H9 (cell line): ENCODE data around the gene KEL. TPM values are rescaled to one million over a fixed set of nuclear protein-coding genes. Genes with fewer than 3 reads are reported as not detected.

ENCODE experiments used
- DNase-seq: peaks from one replicate; pipeline ENCODE4 v3.0.0-alpha.2; 2017
- H2AFZ ChIP-seq: one replicate; pipeline ENCODE4 v1.6.1; 2013; ENCODE audit warnings: mild to moderate bottlenecking, low read length, control low read depth, moderate library complexity
- H2AK5ac ChIP-seq: 2 replicates; pipeline ENCODE4 v1.6.1; 2013; ENCODE audit warnings: low read length, control low read depth, mixed read lengths; ENCODE audit not compliant: insufficient read length
- H2BK120ac ChIP-seq: one replicate; pipeline ENCODE4 v1.6.1; 2013; ENCODE audit warnings: low read depth, mild to moderate bottlenecking, low read length, control low read depth, inconsistent platforms; ENCODE audit not compliant: poor library complexity, severe bottlenecking
- H2BK12ac ChIP-seq: 2 replicates; pipeline ENCODE4 v1.6.1; 2013; ENCODE audit warnings: low read length, control low read depth, mixed read lengths, low read depth; ENCODE audit not compliant: insufficient read length
- H2BK15ac ChIP-seq: 2 replicates; pipeline ENCODE4 v1.6.1; 2013; ENCODE audit warnings: low read depth, low read length, control low read depth
- H2BK20ac ChIP-seq: one replicate; pipeline ENCODE4 v1.6.1; 2013; ENCODE audit warnings: low read depth, mild to moderate bottlenecking, low read length, control low read depth, inconsistent platforms; ENCODE audit not compliant: poor library complexity, severe bottlenecking
- H2BK5ac ChIP-seq: 2 replicates; pipeline ENCODE4 v1.6.1; 2013; ENCODE audit warnings: low read length, control low read depth, mixed read lengths; ENCODE audit not compliant: insufficient read length
- H3K14ac ChIP-seq: 2 replicates; pipeline ENCODE4 v1.6.1; 2013; ENCODE audit warnings: low read length, control low read depth; ENCODE audit not compliant: insufficient read depth
- H3K18ac ChIP-seq: 2 replicates; pipeline ENCODE4 v1.6.1; 2013; ENCODE audit warnings: low read depth, mild to moderate bottlenecking, mixed read lengths, low read length, control low read depth; ENCODE audit not compliant: insufficient read length
- H3K23ac ChIP-seq: 2 replicates; pipeline ENCODE4 v1.6.1; 2013; ENCODE audit warnings: low read length, control low read depth, mixed read lengths, low read depth; ENCODE audit not compliant: insufficient read length
- H3K23me2 ChIP-seq: 2 replicates; pipeline ENCODE4 v1.6.1; 2013; ENCODE audit warnings: low read depth, mild to moderate bottlenecking, mixed read lengths, low read length, control low read depth; ENCODE audit not compliant: insufficient read length, poor library complexity, severe bottlenecking
- H3K27ac ChIP-seq: 2 replicates; pipeline ENCODE4 v1.5.1; 2013; ENCODE audit warnings: low read length, control low read depth, mixed read lengths, low read depth; ENCODE audit not compliant: insufficient read length
- H3K27me3 ChIP-seq: 2 replicates; pipeline ENCODE4 v1.6.1; 2013; ENCODE audit warnings: low read length, control low read depth, inconsistent platforms; ENCODE audit not compliant: insufficient read depth
- H3K4ac ChIP-seq: 2 replicates; pipeline ENCODE4 v1.6.1; 2013; ENCODE audit warnings: low read depth, mild to moderate bottlenecking, control low read depth, inconsistent platforms, low read length, moderate library complexity
- H3K4me1 ChIP-seq: 2 replicates; pipeline ENCODE4 v1.6.1; 2013; ENCODE audit warnings: low read length, control low read depth, inconsistent platforms; ENCODE audit not compliant: insufficient read depth
- H3K4me2 ChIP-seq: 2 replicates; pipeline ENCODE4 v1.6.1; 2013; ENCODE audit warnings: low read length, control low read depth, mixed read lengths; ENCODE audit not compliant: insufficient read length, insufficient read depth
- H3K56ac ChIP-seq: 2 replicates; pipeline ENCODE4 v1.6.1; 2013; ENCODE audit warnings: low read depth, mild to moderate bottlenecking, mixed read lengths, low read length, control low read depth; ENCODE audit not compliant: insufficient read length
- H3K79me1 ChIP-seq: 2 replicates; pipeline ENCODE4 v1.6.1; 2013; ENCODE audit warnings: low read depth, mild to moderate bottlenecking, moderate library complexity, low read length, control low read depth, inconsistent platforms; ENCODE audit not compliant: insufficient read depth, poor library complexity, severe bottlenecking
- H3K79me2 ChIP-seq: 2 replicates; pipeline ENCODE4 v1.6.1; 2013; ENCODE audit warnings: low read length, control low read depth, inconsistent platforms; ENCODE audit not compliant: insufficient read depth
- H3K9ac ChIP-seq: 2 replicates; pipeline ENCODE4 v1.6.1; 2013; ENCODE audit warnings: low read length, control low read depth, mixed read lengths; ENCODE audit not compliant: insufficient read length; ENCODE audit errors: extremely low read depth
- H3K9me3 ChIP-seq: one replicate; pipeline ENCODE4 v1.6.1; 2013; ENCODE audit warnings: low read depth, low read length, inconsistent platforms; ENCODE audit not compliant: control insufficient read depth
- H3T11ph ChIP-seq: one replicate; pipeline ENCODE4 v1.6.1; 2013; ENCODE audit warnings: mild to moderate bottlenecking, low read length, control low read depth, inconsistent platforms
- H4K20me1 ChIP-seq: one replicate; pipeline ENCODE4 v1.6.1; 2013; ENCODE audit not compliant: control insufficient read depth, insufficient read length, insufficient read depth
- H4K5ac ChIP-seq: 2 replicates; pipeline ENCODE4 v1.6.1; 2013; ENCODE audit warnings: low read depth, mild to moderate bottlenecking, mixed read lengths, low read length, control low read depth; ENCODE audit not compliant: insufficient read length
- H4K8ac ChIP-seq: replicated peaks from 2 replicates; pipeline ENCODE4 v1.6.1; 2013; ENCODE audit warnings: low read length, control low read depth, mixed read lengths, low read depth; ENCODE audit not compliant: insufficient read length
- H4K91ac ChIP-seq: 2 replicates; pipeline ENCODE4 v1.6.1; 2013; ENCODE audit warnings: low read depth, mild to moderate bottlenecking, moderate library complexity, mixed read lengths, low read length, control low read depth; ENCODE audit not compliant: insufficient read length
- H3K27ac Mint-ChIP-seq, 3 experiments: 2 replicates in 2 of 3; 3 replicates in 1 of 3; pipeline ENCODE4 v1.8.0; 2020 to 2021; ENCODE audit warnings: mixed read lengths in 3 of 3, mild to moderate bottlenecking in 1 of 3, moderate library complexity in 1 of 3
- H3K27me3 Mint-ChIP-seq: 2 replicates; pipeline ENCODE4 v1.8.0; 2021; ENCODE audit warnings: low read depth, mild to moderate bottlenecking, moderate library complexity, mixed read lengths
- H3K36me3 Mint-ChIP-seq, 3 experiments: 2 replicates in 2 of 3; 3 replicates in 1 of 3; pipeline ENCODE4 v1.8.0; 2020 to 2021; ENCODE audit warnings: low read depth in 3 of 3, mixed read lengths in 3 of 3; ENCODE audit not compliant: insufficient read depth in 1 of 3
- H3K4me1 Mint-ChIP-seq, 2 experiments: 2 replicates each; pipeline ENCODE4 v1.8.0; 2020; ENCODE audit warnings: mixed read lengths in 2 of 2
- H3K4me3 Mint-ChIP-seq, 2 experiments: 2 replicates in 1 of 2; 3 replicates in 1 of 2; pipeline ENCODE4 v1.8.0; 2020 to 2021; ENCODE audit warnings: mild to moderate bottlenecking in 2 of 2, mixed read lengths in 2 of 2, moderate library complexity in 1 of 2
- H3K9me3 Mint-ChIP-seq, 2 experiments: 2 replicates in 1 of 2; 3 replicates in 1 of 2; pipeline ENCODE4 v1.8.0; 2020; ENCODE audit warnings: mild to moderate bottlenecking in 2 of 2, mixed read lengths in 2 of 2, moderate library complexity in 1 of 2
- CTCF ChIP-seq: fragments of 200-600 bp; sonication (generic); conservative IDR thresholded peaks from 3 replicates; pipeline ENCODE4 v1.8.0; 2021; ENCODE audit warnings: antibody characterized with exemption, mild to moderate bottlenecking
- WGBS: extraction: QIAGEN DNeasy Blood & Tissue Kit; methylation state at CpG from one replicate; pipeline ENCODE4 v1.1.7; 2013; ENCODE audit warnings: missing lambda C conversion rate, low lambda C conversion rate, mixed read lengths; ENCODE audit not compliant: insufficient read length; ENCODE audit errors: extremely low coverage; 5-methylcytosine and 5-hydroxymethylcytosine counted together
- total RNA-seq: library from RNA; stranded (reverse); gene quantifications from 2 replicates; pipeline ENCODE4 v1.2.1, GENCODE V29; 2021

KEL gene
- total RNA-seq, 1 experiment from 2014 or later = 1.5 TPM

- peak; percentile 73 for DNase-seq
- H3K9me3 ChIP-seq = no peaks in the 10 kb centered on the region
- no peak overlapping the region for H3K4me2 ChIP-seq
- H3K79me1 ChIP-seq = no peaks in the 10 kb centered on the region
- no peak overlapping the region for H3K27ac ChIP-seq
- no peaks in the 10 kb centered on the region for H3K27me3 ChIP-seq
- no peak overlapping the region for H3K14ac ChIP-seq
- no peak overlapping the region for H2AK5ac ChIP-seq
- H2BK5ac ChIP-seq = no peak overlapping the region
- H4K20me1 ChIP-seq = no peaks in the 10 kb centered on the region
- no CpG with 5 or more reads among the region's 12 CpGs for WGBS
- Mint-ChIP-seq H3K36me3 (no peaks in the 10 kb centered on the region; a peak in 1 of 7 replicates), H3K4me1 (no peaks in the 10 kb centered on the region), H3K9me3 (peaks cover 0 to under 1% of the 10 kb centered on the region in 2 experiments; a peak in 1 of 5 replicates), H3K27ac (no peak overlapping the region), H3K27me3 (peaks cover 51% of the 10 kb centered on the region), H3K4me3 (no peak overlapping the region)
- no peak overlapping the region for H3K9ac ChIP-seq
- H3T11ph ChIP-seq = no peak overlapping the region
- H2BK12ac ChIP-seq = no peak overlapping the region
- H4K91ac ChIP-seq = no peak overlapping the region
- H3K23me2 ChIP-seq = no peaks in the 10 kb centered on the region
- no peak overlapping the region for H3K56ac ChIP-seq
- no peak overlapping the region for H4K5ac ChIP-seq
- no peak overlapping the region for H2BK15ac ChIP-seq
- H3K4me1 ChIP-seq = no peaks in the 10 kb centered on the region
- H3K4ac ChIP-seq = no peak overlapping the region
- no peak overlapping the region for H2AFZ ChIP-seq
- no peak overlapping the region for H4K8ac ChIP-seq
- H2BK20ac ChIP-seq = no peak overlapping the region
- no peak overlapping the region for H2BK120ac ChIP-seq
- TF ChIP-seq CTCF = peak; percentile 74
- H3K18ac ChIP-seq = no peak overlapping the region
- H3K79me2 ChIP-seq = no peaks in the 10 kb centered on the region
- no peak overlapping the region for H3K23ac ChIP-seq
Measured at GRCh38 chr7:142925413-142925812, 36.8 kb downstream of the KEL start.
